Measurements from ENCODE around the gene ALKBH4.
"Not testable (repeated sequence)": the region's sequence is repeated elsewhere in the genome, so short reads cannot be mapped to it uniquely, and the experiment has no call there.

The ALKBH4 gene

DNA sequence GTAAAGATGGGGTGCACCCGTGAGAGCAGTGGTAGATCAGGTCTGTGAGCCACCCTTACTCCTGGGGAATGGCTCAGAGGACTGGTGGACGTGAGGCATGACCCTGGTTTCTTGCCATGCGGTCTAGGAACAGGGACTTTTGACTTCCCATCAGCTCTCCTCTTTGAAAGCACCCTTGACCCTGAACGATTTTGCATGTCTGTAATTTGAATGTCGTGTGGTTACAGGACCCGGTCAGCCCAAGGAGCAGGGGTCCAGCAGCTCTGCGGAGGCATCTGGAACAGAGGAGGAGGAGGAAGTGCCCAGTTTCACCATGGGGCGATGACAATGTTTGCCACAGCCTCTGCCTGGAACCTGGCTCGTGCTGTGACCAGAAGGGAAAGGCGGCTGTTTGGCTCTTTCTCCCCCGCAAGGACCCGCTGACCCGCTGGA, 39.9 kb downstream of the ALKBH4 start:
- DNase-seq = no peak

DNA sequence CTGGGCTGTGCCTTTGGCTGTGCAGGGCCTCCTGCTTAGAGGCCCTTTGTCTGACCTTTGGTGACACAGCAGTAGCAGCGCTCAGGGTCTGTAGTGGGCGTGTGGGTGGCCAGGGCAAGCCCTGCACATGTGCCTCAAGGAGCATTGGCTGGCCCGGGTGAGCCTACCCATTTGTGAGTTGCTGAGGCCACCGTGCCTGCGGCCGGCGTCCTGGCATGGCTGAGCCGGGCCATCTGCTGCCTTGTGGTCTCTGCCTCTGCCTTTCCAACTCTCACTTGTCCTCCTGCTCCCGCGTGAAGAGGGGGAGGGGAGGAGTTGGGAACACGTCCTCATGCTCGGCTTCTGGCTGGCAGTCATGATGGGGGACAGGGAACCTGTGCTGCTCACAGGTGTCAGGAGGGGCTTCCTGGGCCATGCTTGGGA, 40.5 kb downstream of the ALKBH4 start:
- DNase-seq = peak; percentile 22 to 71

DNA sequence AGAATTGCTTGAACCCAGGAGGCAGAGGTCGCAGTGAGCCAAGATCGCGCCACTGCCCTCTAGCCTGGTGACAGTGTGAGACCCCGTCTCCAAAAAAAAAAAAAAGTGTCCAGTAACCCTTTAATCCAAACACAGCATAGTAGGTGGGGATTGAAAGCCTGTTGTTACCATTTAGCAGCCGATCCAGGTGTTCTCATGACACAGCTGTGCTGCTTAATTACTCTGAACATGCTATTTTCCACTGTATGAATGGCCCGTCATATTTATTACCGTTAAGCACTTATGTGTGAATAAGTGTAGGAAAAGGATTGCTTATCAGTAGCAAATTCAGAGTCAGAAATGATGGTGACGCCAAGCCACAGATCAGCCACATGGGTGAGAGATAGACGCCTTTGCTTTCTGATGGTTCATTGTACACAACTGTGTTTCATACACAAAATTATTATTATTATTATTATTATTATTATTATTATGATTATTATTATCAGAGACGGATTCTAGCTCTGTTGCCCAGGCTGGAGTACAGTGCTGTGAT, 42.9 kb downstream of the ALKBH4 start:
- DNase-seq = no peak

DNA sequence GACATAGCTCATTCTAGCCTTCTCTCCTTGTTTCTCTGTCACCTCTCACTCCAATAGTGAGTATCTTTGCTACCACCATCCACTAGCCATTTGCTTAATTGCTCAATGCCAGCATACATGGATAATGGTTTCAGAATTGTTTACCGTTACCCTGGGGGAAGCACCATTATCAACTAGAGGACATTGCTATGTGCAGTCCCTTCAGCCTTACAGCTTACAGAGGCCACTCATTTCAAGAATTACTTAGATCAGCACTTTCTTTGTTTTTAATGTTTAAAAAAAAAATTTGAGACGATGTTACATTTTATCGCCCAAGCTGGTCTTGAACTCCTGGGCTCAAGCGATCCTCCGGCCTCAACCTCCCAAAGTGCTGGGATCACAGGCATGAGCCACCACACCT, 46.1 kb downstream of the ALKBH4 start:
- DNase-seq = no peak

DNA sequence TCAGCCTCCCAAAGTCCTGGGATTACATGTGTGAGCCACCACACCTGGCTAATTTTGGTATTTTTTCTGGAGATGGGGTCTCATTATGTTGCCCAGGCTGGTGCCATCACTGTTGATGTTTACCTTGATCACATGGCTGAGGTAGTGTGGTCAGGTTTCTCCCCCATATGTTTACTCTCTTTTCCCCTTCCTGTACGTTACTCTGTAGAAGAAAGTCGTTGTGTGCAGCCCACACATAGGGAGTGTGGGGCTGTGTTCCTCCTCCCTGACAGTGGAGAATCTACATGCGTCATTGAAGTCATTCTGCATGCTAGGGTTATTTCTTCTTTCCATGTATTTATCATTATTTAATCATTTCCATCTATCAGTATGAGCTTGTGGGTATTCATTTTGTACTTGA, 47.6 kb downstream of the ALKBH4 start:
- DNase-seq = no peak

DNA sequence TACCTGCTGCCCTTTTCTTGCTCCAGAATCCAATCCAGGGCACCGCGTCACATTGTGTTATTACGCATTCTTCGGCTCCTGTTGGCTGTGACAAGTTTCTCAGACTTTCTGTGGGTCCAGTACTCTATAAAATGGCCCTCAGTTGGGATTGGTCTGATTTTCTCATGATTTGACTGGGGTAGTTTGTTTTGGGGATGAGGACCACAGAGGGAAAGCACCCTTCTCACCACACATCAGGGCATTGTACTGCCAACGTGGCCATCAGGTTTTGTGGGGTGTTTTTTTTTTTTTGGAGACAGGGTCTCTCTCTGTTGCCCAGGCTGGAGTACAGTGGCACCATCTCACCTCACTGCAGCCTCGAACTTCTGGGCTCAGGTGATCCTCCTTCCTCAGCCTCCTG, 48.3 kb downstream of the ALKBH4 start:
- no peak for DNase-seq

DNA sequence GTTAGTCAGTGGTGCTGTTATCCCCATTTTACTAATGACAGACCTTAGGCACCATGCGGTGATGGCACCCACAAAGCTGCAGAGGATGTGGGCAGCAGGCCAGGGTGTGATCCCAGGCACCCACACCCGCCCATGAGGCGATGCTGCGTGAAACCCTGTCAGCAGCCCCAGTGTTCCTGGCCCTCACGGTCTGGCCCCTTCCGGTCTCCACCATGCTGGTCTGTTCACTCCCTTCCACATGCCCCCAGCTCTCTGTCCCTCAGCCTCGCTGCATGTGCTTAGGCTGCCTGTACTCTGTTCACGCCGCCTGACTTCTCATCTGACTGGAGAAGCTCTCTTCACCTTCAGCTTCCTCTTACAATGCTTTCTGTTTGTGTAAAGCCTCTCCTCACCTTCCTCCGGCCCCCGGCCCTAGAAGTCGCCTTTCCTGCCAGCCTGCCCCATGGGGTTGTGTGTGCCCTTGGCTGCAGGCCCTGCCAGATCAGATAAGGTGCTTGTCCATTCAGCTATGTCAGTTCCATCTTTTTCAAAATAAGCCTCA, 48.9 kb downstream of the ALKBH4 start:
- no peak for DNase-seq

DNA sequence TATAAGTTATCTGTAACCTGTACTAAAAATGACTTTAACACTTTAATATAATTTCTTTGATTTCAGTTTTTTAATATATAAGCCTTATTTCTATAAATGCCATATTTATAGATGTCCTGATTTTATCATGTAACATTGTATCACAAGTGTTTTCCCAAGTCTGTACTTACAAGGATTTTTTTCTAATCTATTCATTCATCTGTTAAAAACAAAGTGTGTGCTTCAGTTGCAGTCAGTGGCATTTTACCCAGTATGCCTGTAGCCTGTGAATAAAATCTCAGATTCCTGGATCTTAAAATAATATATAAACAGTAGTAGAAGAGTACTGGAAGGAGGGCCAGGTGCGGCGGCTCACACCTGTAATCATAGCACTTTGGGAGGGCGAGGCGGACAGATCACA, 51.1 kb downstream of the ALKBH4 start:
- no peak for DNase-seq

DNA sequence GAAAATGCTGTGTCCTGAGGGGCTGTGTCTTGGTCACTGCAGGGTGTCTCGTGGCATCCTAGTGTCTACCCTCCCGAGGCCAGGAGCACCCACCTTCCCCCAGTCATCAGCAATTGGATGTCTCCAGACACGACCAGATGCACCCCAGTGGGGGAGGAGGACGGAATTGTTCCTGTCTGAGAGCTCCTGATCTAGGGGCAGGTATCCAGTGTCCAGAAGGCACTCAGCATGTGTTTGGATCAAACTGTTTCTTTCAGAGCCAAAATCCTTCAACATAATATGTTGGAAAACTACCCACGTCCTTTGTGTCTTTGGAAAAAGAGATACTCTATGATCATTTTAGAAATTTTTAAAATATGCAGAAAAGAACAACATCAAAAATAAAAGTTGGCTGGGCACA, 51.6 kb downstream of the ALKBH4 start:
- DNase-seq = peak; percentile 75 to 91

DNA sequence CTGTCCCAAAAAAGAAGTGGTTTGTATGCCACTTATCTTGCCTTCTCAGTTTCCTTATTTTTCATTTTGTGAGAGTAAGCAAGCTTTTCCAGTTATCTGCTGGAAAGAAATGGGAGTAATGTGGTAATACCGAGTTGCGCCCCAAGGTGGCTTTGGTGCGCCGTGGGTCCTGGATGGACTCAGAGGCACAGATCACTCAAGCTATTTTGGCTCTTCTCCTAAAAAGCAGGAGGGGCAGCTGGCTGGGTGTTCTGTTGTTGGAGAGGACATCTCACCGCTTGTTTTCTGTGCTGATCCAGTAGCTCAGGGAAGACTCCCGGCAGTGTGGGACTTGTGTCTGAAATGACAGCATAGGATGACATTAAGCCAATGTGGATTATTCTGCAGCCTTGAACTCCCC, 52.1 kb downstream of the ALKBH4 start:
- peak; percentile 73 to 95 for DNase-seq

DNA sequence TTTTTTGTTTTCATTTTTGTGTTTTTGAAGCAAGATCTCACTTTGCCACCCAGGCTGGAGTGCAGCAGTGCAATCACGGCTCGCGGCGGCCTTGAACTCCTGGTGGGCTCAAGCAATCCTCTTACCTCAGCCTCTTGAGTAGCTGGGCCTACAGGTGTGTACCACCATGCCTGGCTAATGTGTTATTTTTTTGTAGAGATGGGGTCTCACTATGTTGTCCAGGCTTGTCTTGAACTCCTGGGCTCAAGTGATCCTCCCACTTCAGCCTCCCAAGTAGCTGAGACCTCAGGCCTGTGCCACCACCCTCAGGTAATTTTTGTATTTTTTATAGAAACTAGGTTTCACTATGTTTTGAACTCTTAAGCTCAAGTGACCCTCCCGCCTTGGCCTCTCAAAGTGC, 53.7 kb downstream of the ALKBH4 start:
- DNase-seq = no peak

DNA sequence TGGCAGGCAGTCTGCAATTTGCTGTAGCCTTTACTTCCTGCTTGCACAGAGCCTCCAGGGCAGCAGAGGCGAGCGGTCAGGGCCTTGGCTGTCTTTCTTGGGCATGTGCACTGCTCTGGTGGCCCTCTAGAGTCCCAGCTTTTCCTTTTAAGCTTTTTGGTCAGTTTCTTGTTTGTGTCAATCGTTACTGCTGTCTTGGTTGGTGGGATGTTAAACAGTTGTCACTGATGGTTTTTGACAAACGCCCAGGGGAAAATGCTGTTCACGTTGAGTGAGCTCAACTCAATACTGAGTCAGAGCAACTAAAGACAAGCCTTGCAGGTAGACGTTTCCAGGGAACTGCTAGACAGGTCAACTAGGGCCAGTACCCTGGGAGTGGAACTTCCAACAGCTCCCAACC, 54.5 kb downstream of the ALKBH4 start:
- no peak for DNase-seq

DNA sequence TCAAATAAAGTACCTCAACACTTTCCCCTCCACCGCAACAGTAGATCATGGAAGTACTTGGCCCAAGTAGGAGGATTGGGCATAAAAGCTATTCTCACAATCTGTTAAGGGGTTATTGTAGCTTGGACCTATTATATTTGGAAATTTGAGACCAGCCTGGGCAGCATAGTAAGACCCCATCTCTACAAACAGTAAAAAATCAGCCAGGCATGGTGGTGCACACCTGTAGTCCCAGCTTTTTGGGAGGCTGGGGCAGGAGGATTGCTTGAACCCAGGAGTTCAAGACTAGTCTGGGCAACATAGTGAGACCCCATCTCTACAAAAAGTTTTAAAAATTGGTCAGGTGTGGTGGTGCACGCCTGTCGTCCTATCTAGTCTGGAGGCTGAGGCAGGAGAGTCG, 55.3 kb downstream of the ALKBH4 start:
- DNase-seq = no peak

DNA sequence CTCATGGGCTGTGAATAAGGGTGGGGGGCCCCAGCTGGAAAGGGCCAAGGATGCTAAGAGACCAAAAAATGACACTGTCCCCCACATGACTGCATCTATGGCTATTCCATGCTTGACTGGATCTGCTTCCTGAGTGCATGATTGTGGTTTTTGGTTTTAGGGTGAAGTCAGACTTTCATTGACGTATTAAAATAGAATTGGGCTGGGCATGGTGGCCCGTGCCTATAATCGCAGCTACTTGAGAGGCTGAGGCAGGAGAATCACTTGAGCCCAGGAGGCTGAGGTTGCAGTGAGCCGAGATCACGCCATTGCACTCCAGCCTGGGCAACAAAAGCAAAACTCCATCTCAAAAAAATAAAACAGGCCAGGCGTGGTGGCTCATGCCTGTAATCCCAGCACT, 56.1 kb downstream of the ALKBH4 start:
- not testable (repeated sequence) for DNase-seq

DNA sequence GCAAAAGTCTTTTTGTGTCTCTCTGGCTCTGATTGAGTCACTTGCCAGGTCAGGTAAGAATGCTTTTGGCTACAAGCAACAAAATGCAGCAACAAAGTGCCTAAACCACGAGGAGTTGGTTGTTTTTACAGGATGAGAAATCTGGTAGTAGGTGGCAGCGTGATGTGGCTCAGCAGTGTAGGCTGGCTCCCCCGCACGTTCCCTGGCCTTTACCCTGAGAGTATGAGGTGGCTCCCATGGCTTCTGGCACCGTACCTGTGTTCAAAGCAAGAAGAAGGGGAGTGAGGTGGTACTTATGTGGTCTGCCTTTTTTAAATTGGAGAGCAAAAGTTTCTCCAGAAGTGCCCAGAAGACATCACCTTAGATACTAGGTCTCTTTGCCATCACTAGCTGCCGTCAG, 56.8 kb downstream of the ALKBH4 start:
- DNase-seq = no peak

Measured in cerebellar nuclear complex (tissue), 1 donor.